Kidney (tissue), 14 donors: ENCODE measurements around the gene KCNMB2. TPM values are rescaled to one million over a fixed set of nuclear protein-coding genes. Genes with fewer than 3 reads are reported as not detected.

Experiments
- DNase-seq, 5 donors: peaks; one replicate each; pipeline ENCODE4 v3.0.0-alpha.2; 2013 to 2020
- FAIRE-seq: peaks from 2 replicates; lab custom pipeline; 2012; peaks lifted over from hg19 to GRCh38; lab: Jason Lieb, UNC
- H3K27ac ChIP-seq, 2 donors: one replicate each; pipeline ENCODE4 v1.7.0; 2013; ENCODE audit warnings: low read depth in 2 of 2, low read length in 2 of 2, inconsistent platforms in 1 of 2
- H3K27me3 ChIP-seq: one replicate; pipeline ENCODE4 v1.7.1; 2013; ENCODE audit warnings: low read length, inconsistent platforms; ENCODE audit not compliant: control insufficient read depth, insufficient read depth
- H3K36me3 ChIP-seq, 3 donors: one replicate each; pipeline versions ENCODE4 v1.7.0 to v1.7.1; 2013; ENCODE audit warnings: low read length in 3 of 3, control low read depth in 1 of 3, inconsistent platforms in 1 of 3; ENCODE audit not compliant: insufficient read depth in 3 of 3, control insufficient read depth in 2 of 3
- H3K4me1 ChIP-seq, 3 donors: one replicate each; pipeline versions ENCODE4 v1.7.0 to v1.7.1; 2013; ENCODE audit warnings: low read length in 3 of 3, inconsistent platforms in 1 of 3, low read depth in 1 of 3; ENCODE audit not compliant: control insufficient read depth in 2 of 3, insufficient read depth in 2 of 3
- H3K4me3 ChIP-seq, 3 donors: one replicate each; pipeline versions ENCODE4 v1.7.0 to v1.8.1; 2013; ENCODE audit warnings: low read length in 3 of 3, control low read depth in 1 of 3, inconsistent platforms in 1 of 3
- H3K9ac ChIP-seq, 3 donors: one replicate each; pipeline versions ENCODE4 v1.7.0 to v1.7.1; 2013; ENCODE audit warnings: low read length in 3 of 3, control low read depth in 1 of 3, inconsistent platforms in 1 of 3
- H3K9me3 ChIP-seq, 3 donors: one replicate each; pipeline versions ENCODE4 v1.7.0 to v1.7.1; 2013; ENCODE audit warnings: low read length in 3 of 3, control low read depth in 1 of 3, inconsistent platforms in 1 of 3; ENCODE audit not compliant: control insufficient read depth in 2 of 3, insufficient read depth in 1 of 3
- intact Hi-C: fragments of 100-400 bp; cut with DNase I; formaldehyde crosslinking; loops from one replicate; pipeline ENCODE4 v1.11.1; 2022
- polyA plus RNA-seq: library from polyadenylated mRNA; stranded (reverse); fragments of 350-450 nt; fragmentation: Illumina TruSeq; extraction: RNeasy Lipid Tissue Mini Kit (QIAGEN cat#74804); gene quantifications from one replicate; pipeline ENCODE4 v1.2.3, GENCODE V29; 2014; ENCODE audit warnings: low read depth, low replicate concordance; ENCODE audit not compliant: insufficient read depth
- total RNA-seq: library from RNA; stranded (reverse); fragmentation: NEBNext Ultra II Directional; extraction: Animal tissue kit (Norgen Biotek cat#: 25700); gene quantifications from one replicate; pipeline ENCODE4 v1.2.1, GENCODE V29; 2021
- TF ChIP-seq, protein P1 (sequence below): IDR thresholded peaks from 3 replicates; pipeline ENCODE4 v1.5.1; 2012; ENCODE audit warnings: mild to moderate bottlenecking, moderate library complexity, borderline replicate concordance; ENCODE audit not compliant: insufficient read depth; ENCODE audit errors: extremely low read depth
- donor health status: control.
- donor health status: control.
- donor health status: control.
- donor health status: control.
- donor health status: control.
- donor health status: DM: yes; HTN: yes; CAD: no.
- donor health status: Normal renal cell carcinoma (clear cell type).

KCNMB2 gene
- total and polyA plus RNA-seq, 2 donors from 2014 or later: 2.1 to 4.4 TPM

DNA sequence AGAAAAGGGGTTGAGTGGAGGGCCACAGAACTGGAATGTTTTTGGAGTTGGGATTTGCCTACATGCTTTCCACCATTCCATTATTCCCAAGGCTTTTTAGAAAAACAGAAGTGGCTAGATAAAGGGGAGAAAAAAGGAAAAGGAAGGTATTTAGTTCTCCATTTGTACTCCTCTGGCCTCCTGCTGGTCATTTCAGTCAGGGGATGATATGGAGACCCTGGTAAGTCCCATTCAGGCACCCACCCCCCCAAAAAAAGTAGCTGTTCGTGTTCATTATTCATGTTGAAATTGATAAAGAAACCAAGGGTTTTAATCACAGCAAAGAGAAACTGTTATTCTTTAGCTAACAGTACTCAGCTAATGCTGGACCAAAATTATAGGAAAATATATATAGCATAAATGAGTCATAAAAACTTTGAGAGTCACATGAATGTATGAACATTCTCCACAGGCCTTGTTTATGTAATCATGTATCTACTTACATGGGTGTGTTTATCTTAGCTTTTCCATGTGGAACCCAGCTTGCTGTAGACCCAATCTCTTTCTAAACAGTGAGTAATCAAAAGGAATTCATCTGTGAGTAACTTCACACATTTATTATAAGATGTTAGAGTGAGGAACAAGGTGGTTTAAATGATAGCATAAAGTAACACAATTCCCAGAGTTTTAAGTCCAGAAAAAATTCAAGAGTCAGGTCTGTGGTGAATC is 167.2 kb downstream of the KCNMB2 start:
- H3K4me3 ChIP-seq: no peak overlapping the region
- intact Hi-C loops: no loop called here
- H3K27me3 ChIP-seq: no peaks in the 10 kb centered on the region
- DNase-seq (peak in 1 of 5 donors; percentile 17), FAIRE-seq (no peak)
- H3K27ac ChIP-seq: no peak overlapping the region
- peaks cover 0 to 4% (median 3%) of the 10 kb centered on the region in 3 donors for H3K4me1 ChIP-seq
- H3K36me3 ChIP-seq: no peaks in the 10 kb centered on the region
- H3K9ac ChIP-seq: no peak overlapping the region
- TF ChIP-seq, protein P1, sequence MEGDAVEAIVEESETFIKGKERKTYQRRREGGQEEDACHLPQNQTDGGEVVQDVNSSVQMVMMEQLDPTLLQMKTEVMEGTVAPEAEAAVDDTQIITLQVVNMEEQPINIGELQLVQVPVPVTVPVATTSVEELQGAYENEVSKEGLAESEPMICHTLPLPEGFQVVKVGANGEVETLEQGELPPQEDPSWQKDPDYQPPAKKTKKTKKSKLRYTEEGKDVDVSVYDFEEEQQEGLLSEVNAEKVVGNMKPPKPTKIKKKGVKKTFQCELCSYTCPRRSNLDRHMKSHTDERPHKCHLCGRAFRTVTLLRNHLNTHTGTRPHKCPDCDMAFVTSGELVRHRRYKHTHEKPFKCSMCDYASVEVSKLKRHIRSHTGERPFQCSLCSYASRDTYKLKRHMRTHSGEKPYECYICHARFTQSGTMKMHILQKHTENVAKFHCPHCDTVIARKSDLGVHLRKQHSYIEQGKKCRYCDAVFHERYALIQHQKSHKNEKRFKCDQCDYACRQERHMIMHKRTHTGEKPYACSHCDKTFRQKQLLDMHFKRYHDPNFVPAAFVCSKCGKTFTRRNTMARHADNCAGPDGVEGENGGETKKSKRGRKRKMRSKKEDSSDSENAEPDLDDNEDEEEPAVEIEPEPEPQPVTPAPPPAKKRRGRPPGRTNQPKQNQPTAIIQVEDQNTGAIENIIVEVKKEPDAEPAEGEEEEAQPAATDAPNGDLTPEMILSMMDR: no peak
- H3K9me3 ChIP-seq: no peaks in the 10 kb centered on the region

DNA sequence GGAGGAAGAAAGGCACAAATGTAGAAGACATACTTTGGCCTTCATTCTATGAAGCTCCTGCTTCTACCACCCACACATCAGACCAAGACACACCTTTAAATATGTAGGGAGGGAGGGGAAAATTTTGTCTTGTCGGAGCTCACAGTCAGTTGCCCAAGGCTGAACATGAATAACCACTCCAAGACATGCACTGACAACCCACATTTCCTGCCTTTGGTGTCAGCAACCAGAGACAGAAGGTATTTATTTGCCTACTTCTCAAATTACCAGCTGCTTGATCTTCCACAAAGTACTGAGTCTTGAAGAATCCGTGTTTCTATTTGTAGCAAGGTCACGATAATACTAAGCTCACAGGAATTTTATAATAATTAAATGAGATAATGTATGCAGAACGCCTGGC is 169.7 kb downstream of the KCNMB2 start:
- Histone ChIP-seq H3K4me1 (no peaks in the 10 kb centered on the region), H3K9me3 (no peaks in the 10 kb centered on the region), H3K27me3 (no peaks in the 10 kb centered on the region), H3K9ac (no peak overlapping the region), H3K4me3 (no peak overlapping the region), H3K27ac (no peak overlapping the region), H3K36me3 (no peaks in the 10 kb centered on the region)
- DNase-seq (peak in 3 of 5 donors; percentile 20 to 34 (median 31)), FAIRE-seq (no peak)
- intact Hi-C loops: no loop called here
- TF ChIP-seq, protein P1: no peak

DNA sequence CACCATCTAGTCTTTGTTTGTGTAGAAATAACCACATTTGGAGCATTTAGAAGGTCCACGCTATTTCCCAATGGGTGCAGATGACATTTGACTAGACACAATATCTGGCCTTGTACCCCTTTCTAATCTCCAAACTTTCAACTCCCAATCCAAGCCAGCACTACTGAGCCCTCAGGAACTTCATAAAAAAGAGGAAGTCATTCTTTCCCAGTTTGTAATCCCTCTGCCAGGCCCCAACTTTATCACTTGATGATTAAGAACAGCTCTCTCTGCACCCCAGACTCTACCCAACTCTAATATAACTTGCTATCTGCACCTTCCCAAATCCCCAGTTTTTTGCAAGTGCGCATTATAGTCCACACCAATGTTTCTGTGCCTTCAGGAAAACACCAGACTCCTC is 170.2 kb downstream of the KCNMB2 start:
- H3K4me1 ChIP-seq: no peaks in the 10 kb centered on the region
- H3K27ac ChIP-seq: no peak overlapping the region
- TF ChIP-seq, protein P1: no peak
- no peak for DNase-seq
- H3K27me3 ChIP-seq: no peaks in the 10 kb centered on the region
- no peaks in the 10 kb centered on the region for H3K9me3 ChIP-seq
- H3K4me3 ChIP-seq: no peak overlapping the region
- FAIRE-seq: no peak
- H3K9ac ChIP-seq: no peak overlapping the region
- intact Hi-C loops: no loop called here
- H3K36me3 ChIP-seq: no peaks in the 10 kb centered on the region
